HG03457 (cell line): Measurements from ENCODE around the gene DSP.

Experiments used
- ATAC-seq: cut with Tn5 transposase; IDR thresholded peaks from one replicate; pipeline ENCODE4 v1.9.1; 2021; ENCODE audit warnings: moderate number of reproducible peaks; ENCODE audit not compliant: unreplicated experiment

Gene DSP

GRCh38 chr6:7590918-7591302 lies 49.4 kb downstream of the DSP start:
- ATAC-seq = no peak

GRCh38 chr6:7591770-7592169 lies 50.3 kb downstream of the DSP start:
- no peak for ATAC-seq

- ATAC-seq = no peak
These were observed 51.8 kb downstream of the DSP start for GRCh38 chr6:7593229-7593628.

- ATAC-seq = no peak
These were observed 53.2 kb downstream of the DSP start for GRCh38 chr6:7594579-7595125.

GRCh38 chr6:7604003-7604402 lies 62.5 kb downstream of the DSP start:
- ATAC-seq = no peak

GRCh38 chr6:7604506-7604905 lies 63.0 kb downstream of the DSP start:
- ATAC-seq = no peak

GRCh38 chr6:7615611-7616383 lies 74.3 kb downstream of the DSP start:
- no peak for ATAC-seq

- ATAC-seq = peak; percentile 54
These were observed 76.6 kb downstream of the DSP start for GRCh38 chr6:7617801-7618764.

- ATAC-seq = no peak
These were observed 80.3 kb downstream of the DSP start for GRCh38 chr6:7621761-7622160.

- no peak for ATAC-seq
These were observed 83.6 kb downstream of the DSP start for GRCh38 chr6:7624796-7625710.

- no peak for ATAC-seq
These were observed 87.0 kb downstream of the DSP start for GRCh38 chr6:7628479-7628878.

GRCh38 chr6:7628909-7629308 lies 87.4 kb downstream of the DSP start:
- no peak for ATAC-seq

- no peak for ATAC-seq
These were observed 87.8 kb downstream of the DSP start for GRCh38 chr6:7629321-7629720.

GRCh38 chr6:7630792-7631191 lies 89.3 kb downstream of the DSP start:
- ATAC-seq = no peak

GRCh38 chr6:7631466-7631865 lies 90.0 kb downstream of the DSP start:
- ATAC-seq = no peak

GRCh38 chr6:7632501-7633290 lies 91.2 kb downstream of the DSP start:
- no peak for ATAC-seq

- no peak for ATAC-seq
These were observed 91.9 kb downstream of the DSP start for GRCh38 chr6:7633361-7633760.

GRCh38 chr6:7636151-7636550 lies 94.7 kb downstream of the DSP start:
- no peak for ATAC-seq
